ACHN (cell line): ENCODE measurements around the gene CPVL.

Experiments
- DNase-seq: peaks from one replicate; pipeline ENCODE4 v3.0.0-alpha.2; 2015
- in situ Hi-C: cut with HindIII; loops from 2 replicates; pipeline ENCODE4 v1.10.0; 2017; ENCODE audit warnings: low sequenced_read_pairs, low pct_ligation_motif_present, low pct_unique_long_range_greater_than_20kb

The CPVL gene

DNA sequence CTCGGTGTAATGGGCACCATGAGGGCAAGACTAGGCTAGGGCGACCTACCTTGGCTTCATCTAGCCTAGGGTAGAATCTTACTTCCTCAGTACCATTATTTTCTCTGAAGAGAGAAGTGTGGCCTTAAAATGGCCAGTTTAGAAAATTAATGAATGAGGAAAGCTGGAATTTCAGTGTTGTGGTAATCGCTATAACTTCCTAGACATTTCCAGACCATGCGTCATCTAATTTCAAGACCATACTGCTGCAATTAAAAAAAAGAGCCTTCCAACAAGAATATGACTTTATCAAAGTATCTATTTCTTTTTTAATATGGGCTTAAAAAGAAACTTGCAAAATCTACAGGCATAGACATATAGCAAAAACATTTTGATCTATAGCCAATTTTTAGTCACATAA, 68.5 kb downstream of the CPVL start:
- in situ Hi-C loops = no loop called here
- DNase-seq = no peak

DNA sequence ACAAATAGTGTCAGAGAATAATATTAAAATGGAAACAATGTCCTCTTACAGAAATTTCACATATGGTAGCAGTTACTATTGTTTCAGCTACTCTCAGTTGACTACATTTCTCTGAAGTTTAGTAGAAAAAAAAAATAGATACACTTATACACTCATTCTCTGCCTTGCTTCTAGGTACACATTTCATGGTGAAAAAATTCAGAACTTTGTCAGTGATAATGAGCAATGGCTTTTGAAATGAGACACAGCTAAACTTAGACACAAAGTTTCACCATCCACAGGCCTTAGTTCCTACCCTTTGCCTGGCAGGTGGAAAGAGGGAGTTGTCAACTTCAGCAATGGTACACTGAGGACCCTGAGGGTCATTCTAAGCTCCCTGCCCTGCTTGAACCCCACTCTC, 69.2 kb downstream of the CPVL start:
- in situ Hi-C loops = no loop called here
- no peak for DNase-seq

DNA sequence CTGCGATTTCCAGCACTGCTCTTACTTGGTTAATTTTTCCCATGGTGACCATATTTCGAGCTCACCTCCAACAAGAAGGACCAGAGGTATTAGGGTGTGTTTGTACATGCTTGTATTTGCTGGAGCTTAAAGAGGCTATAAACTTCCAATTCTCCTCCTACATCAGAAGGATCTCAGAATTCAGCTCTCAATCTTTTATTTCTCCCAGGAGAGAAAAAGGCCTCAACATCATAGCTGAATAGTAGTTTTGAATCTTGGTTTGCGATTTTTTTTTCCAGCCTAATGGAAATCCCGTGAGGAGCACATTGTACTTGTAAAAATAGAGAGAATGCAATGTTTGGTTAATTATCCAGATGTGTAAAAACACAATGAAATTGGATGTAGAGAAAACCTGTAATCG, 69.7 kb downstream of the CPVL start:
- in situ Hi-C loops = no loop called here

GRCh38 chr7:29075606-29076005, 70.7 kb downstream of the CPVL start:
- DNase-seq = no peak
- in situ Hi-C loops = no loop called here

More for the DNA sequence above, 69.7 kb downstream of the CPVL start:
- DNase-seq = no peak

GRCh38 chr7:29071203-29071874, 75.0 kb downstream of the CPVL start:
- in situ Hi-C loops = no loop called here
- no peak for DNase-seq

DNA sequence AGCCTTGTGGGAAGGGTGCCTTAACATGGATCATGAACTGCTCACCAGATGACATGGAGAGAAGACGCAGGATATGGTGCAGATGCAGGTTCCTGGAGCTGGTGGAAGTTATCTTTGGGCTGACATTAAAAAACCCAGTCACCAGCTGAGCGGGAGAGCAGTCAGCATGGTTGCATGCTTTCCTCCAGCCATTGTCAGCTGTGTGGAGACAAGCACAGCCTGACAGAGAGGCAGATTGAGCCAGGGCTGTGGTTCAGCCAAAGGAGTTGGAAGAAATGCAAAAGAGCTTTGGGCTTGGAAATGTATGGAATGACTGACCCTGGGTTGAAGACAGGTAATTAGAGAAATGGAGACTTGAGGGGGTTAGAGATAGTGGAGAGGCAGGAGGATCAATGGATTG, 79.7 kb downstream of the CPVL start:
- in situ Hi-C loops = no loop called here
- no peak for DNase-seq

GRCh38 chr7:29065181-29065857, 81.0 kb downstream of the CPVL start:
- in situ Hi-C loops = no loop called here

GRCh38 chr7:29063872-29064271, 82.5 kb downstream of the CPVL start:
- DNase-seq = no peak
- in situ Hi-C loops = no loop called here

More at GRCh38 chr7:29065181-29065857, 81.0 kb downstream of the CPVL start:
- no peak for DNase-seq

- in situ Hi-C loops = no loop called here
- DNase-seq = no peak
These were observed 83.1 kb downstream of the CPVL start for GRCh38 chr7:29063236-29063635.

GRCh38 chr7:29053105-29053872, 93.0 kb downstream of the CPVL start:
- no peak for DNase-seq
- in situ Hi-C loops = no loop called here

GRCh38 chr7:29046978-29047377, 99.4 kb downstream of the CPVL start:
- in situ Hi-C loops = no loop called here
- no peak for DNase-seq

- no peak for DNase-seq
- in situ Hi-C loops = no loop called here
These were observed 100.9 kb downstream of the CPVL start for GRCh38 chr7:29045258-29046086.

DNA sequence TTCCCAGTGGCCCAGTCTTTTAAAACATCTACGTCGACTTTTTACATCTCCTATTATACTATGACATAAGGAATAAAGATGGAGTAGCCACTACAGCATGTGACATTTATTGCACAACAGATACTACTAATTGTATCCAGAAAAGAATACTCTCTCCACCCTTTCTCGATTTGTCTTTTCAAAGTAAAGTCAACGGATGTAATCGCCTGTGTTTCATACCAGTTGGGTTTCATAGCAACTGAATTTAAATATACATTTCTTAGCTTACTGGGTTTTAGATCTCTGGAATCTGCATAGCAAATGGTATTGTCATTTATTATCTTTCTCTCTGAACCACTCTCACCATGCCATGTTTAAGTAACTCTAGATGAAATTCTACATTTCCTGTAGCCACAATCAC, 101.8 kb downstream of the CPVL start:
- in situ Hi-C loops = no loop called here

GRCh38 chr7:29043576-29043975, 102.8 kb downstream of the CPVL start:
- in situ Hi-C loops = no loop called here
- DNase-seq = no peak

More for the DNA sequence above, 101.8 kb downstream of the CPVL start:
- DNase-seq = no peak

DNA sequence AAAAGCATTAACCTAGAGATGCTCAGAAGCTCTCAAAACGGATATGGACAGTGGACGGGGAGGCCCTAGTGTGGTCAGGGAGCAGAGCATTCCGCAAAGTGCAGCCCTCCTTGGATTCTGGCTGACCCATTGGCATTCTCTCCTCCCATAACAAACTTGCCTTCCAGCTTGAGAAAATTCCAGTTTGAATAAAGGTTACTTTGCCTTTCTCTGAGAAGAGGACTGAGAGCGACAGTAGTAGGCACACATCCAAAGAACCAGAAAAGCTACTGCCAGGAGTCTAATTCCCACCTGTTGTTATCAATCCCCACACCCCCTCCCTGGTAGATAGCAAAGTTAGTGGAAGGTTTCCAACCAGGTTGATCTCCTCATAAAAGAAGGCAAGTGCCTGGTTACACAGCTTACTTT, 103.5 kb downstream of the CPVL start:
- in situ Hi-C loops = no loop called here
- DNase-seq = no peak

DNA sequence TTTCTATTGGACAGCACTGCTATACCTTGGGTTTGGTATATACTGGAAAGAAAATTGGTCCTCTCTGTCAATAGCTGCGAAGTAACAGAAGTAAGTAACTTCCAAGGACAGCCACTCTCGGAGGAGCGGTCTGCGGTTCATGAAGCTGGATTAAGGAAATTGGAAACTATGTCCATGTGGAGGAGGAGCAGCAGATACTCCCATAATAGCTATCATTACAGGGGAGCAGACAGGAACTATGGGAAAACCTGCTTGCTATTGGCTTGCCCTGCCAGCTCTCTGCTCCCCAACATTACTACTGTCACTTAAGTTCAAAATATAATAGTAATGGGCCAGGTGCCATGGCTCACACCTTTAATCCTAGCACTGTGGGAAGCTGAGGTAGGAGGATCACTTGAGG, 104.3 kb downstream of the CPVL start:
- in situ Hi-C loops = no loop called here

GRCh38 chr7:29040579-29040925, 105.8 kb downstream of the CPVL start:
- in situ Hi-C loops = no loop called here
- no peak for DNase-seq

More for the DNA sequence above, 104.3 kb downstream of the CPVL start:
- no peak for DNase-seq

- in situ Hi-C loops = no loop called here
- DNase-seq = no peak
These were observed 106.3 kb downstream of the CPVL start for GRCh38 chr7:29039821-29040578.
